ENCODE results near the gene LNPEP. TPM values are rescaled to one million over a fixed set of nuclear protein-coding genes. Genes with fewer than 3 reads are reported as not detected.

Gene LNPEP
- total RNA-seq, 1 donor from 2014 or later, result 13.2 TPM

DNA sequence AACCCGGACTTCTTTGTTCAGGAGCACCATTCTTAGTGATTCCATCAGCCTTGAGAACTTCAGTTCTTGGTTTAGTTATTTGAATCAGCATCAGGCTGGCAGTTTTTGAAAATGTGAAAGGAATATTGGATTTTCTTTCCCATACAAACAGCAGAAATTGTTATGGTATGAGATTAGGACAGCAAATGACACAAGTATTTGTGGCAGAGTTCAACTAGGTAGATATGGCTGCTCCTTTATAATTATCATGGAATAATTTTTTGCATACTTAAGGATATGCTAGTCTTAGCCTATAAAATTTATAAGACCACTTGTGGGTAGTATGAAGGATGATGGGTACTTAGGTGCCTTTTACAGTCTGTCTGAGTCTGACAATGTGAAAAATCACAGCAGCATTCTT lies 34.0 kb upstream of the LNPEP start:
- TF ChIP-seq, protein P1, sequence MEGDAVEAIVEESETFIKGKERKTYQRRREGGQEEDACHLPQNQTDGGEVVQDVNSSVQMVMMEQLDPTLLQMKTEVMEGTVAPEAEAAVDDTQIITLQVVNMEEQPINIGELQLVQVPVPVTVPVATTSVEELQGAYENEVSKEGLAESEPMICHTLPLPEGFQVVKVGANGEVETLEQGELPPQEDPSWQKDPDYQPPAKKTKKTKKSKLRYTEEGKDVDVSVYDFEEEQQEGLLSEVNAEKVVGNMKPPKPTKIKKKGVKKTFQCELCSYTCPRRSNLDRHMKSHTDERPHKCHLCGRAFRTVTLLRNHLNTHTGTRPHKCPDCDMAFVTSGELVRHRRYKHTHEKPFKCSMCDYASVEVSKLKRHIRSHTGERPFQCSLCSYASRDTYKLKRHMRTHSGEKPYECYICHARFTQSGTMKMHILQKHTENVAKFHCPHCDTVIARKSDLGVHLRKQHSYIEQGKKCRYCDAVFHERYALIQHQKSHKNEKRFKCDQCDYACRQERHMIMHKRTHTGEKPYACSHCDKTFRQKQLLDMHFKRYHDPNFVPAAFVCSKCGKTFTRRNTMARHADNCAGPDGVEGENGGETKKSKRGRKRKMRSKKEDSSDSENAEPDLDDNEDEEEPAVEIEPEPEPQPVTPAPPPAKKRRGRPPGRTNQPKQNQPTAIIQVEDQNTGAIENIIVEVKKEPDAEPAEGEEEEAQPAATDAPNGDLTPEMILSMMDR (IDR thresholded peaks at IDR 0.05; ENCODE audit: unreplicated experiment), result no peak
- Mint-ChIP-seq H3K36me3 (ENCODE audit: low read depth, unreplicated experiment) (no peaks in the 10 kb centered on the region), H3K27ac (ENCODE audit: unreplicated experiment) (no peak overlapping the region), H3K4me1 (ENCODE audit: unreplicated experiment) (peaks cover 3% of the 10 kb centered on the region), H3K27me3 (ENCODE audit: unreplicated experiment) (no peaks in the 10 kb centered on the region), H3K9me3 (ENCODE audit: unreplicated experiment) (no peaks in the 10 kb centered on the region), H3K4me3 (ENCODE audit: unreplicated experiment) (no peak overlapping the region)
- no peak for DNase-seq (ENCODE audit: low spot score)

DNA sequence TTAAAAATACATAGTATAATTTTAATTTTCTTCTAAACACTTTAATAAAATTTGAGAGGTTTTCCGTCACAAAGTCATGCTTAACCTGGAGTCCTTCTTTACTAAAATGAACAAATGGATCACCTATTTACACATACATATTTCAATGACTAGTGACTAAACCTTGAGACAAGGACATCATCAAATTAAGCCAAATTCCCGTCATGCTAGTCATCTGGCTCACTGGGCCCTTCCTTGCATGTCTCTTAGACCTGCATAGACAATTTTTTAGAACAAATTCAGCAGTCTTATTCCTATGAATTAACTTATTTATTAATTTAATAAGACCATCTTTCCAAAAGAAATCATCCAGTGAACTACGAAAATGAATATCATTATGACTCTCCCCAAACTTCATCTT lies 33.0 kb upstream of the LNPEP start:
- Mint-ChIP-seq H3K4me1 (ENCODE audit: unreplicated experiment) (peaks cover 3% of the 10 kb centered on the region), H3K4me3 (ENCODE audit: unreplicated experiment) (no peak overlapping the region), H3K27ac (ENCODE audit: unreplicated experiment) (no peak overlapping the region), H3K36me3 (ENCODE audit: low read depth, unreplicated experiment) (no peaks in the 10 kb centered on the region), H3K27me3 (ENCODE audit: unreplicated experiment) (no peaks in the 10 kb centered on the region), H3K9me3 (ENCODE audit: unreplicated experiment) (no peaks in the 10 kb centered on the region)
- DNase-seq (ENCODE audit: low spot score), result no peak
- TF ChIP-seq, protein P1 (IDR thresholded peaks at IDR 0.05; ENCODE audit: unreplicated experiment), result no peak

DNA sequence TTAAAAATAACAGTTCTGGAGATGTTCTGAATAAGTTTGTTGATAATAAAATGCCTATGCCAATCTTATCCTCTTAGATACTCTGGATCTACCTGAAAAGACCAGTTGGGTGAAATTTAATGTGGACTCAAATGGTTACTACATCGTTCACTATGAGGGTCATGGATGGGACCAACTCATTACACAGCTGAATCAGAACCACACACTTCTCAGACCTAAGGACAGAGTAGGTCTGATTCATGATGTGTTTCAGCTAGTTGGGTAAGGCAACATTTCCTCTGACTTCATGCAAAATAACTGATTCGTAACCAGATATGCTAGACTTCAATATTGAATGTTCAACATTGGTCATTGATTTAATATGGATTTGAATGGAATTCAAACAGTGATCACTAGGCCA lies 32.6 kb upstream of the LNPEP start:
- H3K4me1 Mint-ChIP-seq (ENCODE audit: unreplicated experiment), result peaks cover 3% of the 10 kb centered on the region
- TF ChIP-seq, protein P1 (IDR thresholded peaks at IDR 0.05; ENCODE audit: unreplicated experiment), result no peak

DNA sequence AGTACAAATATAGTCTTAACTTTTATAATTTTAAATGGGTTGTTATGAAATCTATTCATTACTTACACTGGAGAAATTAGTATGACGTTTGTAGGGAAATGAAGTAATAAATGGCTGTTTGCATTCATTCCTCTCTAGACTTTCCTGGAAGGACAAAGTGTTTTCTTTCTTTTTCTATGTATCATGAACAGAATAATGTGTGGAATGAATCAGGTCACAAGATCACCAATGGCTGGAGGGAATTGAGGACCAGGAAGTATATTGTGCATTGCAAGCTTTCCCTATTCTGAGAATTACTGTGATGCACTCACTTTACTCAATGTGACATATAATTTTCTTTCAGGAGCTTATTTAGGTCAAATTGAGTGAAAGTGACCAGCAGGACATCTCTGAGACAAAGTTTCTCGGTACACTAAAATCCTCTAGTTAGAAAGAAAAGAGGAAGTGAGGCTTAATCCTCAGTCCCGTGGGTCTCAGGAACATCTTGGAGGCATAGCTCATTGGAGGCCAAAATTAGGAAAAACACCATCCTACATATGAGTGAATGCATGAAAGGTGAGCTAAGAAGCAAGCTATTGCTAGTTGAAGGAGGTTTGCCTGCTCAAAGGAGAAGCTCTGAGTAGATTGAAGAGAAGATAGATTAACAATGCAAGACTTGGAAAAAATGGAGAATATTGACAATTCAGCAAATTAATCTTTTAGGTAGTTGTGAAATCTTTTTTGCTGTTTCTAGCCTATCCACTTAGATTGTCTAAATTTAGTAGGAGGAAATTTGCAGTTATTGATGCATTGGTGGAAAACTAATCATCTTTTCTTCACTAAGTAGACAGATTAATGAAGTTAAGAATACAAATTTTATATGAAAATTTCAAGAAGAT lies 31.6 kb upstream of the LNPEP start:
- Mint-ChIP-seq H3K27me3 (ENCODE audit: unreplicated experiment) (no peaks in the 10 kb centered on the region), H3K4me3 (ENCODE audit: unreplicated experiment) (no peak overlapping the region), H3K36me3 (ENCODE audit: low read depth, unreplicated experiment) (no peaks in the 10 kb centered on the region), H3K9me3 (ENCODE audit: unreplicated experiment) (no peaks in the 10 kb centered on the region), H3K27ac (ENCODE audit: unreplicated experiment) (no peak overlapping the region), H3K4me1 (ENCODE audit: unreplicated experiment) (peaks cover 3% of the 10 kb centered on the region)
- DNase-seq (ENCODE audit: low spot score), result no peak
- TF ChIP-seq, protein P1 (IDR thresholded peaks at IDR 0.05; ENCODE audit: unreplicated experiment), result no peak

More for the DNA sequence above, 32.6 kb upstream of the LNPEP start:
- no peaks in the 10 kb centered on the region for H3K9me3 Mint-ChIP-seq (ENCODE audit: unreplicated experiment)
- no peaks in the 10 kb centered on the region for H3K27me3 Mint-ChIP-seq (ENCODE audit: unreplicated experiment)
- H3K36me3 Mint-ChIP-seq (ENCODE audit: low read depth, unreplicated experiment), result no peaks in the 10 kb centered on the region
- H3K4me3 Mint-ChIP-seq (ENCODE audit: unreplicated experiment), result no peak overlapping the region
- no peak for DNase-seq (ENCODE audit: low spot score)
- H3K27ac Mint-ChIP-seq (ENCODE audit: unreplicated experiment), result no peak overlapping the region

DNA sequence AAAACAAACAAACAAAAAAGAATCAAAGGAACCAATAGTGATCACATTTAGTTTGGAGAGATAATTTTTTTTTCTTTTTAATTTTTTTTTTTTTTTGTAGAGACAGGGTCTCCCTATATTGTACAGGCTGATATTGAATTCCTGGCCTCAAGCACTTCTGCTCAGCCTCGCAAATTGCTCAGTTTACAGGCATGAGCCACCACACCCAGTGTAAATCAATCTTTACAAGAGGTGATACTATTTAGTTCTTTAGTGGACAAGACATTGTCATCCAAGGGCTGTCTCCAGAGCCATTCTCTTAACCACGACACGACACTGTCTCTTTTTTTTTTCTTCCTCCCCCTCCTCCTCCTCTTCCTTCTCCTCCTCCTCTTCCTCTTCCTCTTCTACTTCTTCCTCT lies 30.0 kb upstream of the LNPEP start:
- TF ChIP-seq, protein P1 (IDR thresholded peaks at IDR 0.05; ENCODE audit: unreplicated experiment), result no peak
- H3K4me1 Mint-ChIP-seq (ENCODE audit: unreplicated experiment), result peaks cover 3% of the 10 kb centered on the region
- no peaks in the 10 kb centered on the region for H3K36me3 Mint-ChIP-seq (ENCODE audit: low read depth, unreplicated experiment)
- no peak overlapping the region for H3K27ac Mint-ChIP-seq (ENCODE audit: unreplicated experiment)
- no peak overlapping the region for H3K4me3 Mint-ChIP-seq (ENCODE audit: unreplicated experiment)
- no peaks in the 10 kb centered on the region for H3K9me3 Mint-ChIP-seq (ENCODE audit: unreplicated experiment)
- H3K27me3 Mint-ChIP-seq (ENCODE audit: unreplicated experiment), result no peaks in the 10 kb centered on the region
- DNase-seq (ENCODE audit: low spot score), result no peak
